Measurements from ENCODE around the gene APOL1. TPM values are rescaled to one million over a fixed set of nuclear protein-coding genes. Genes with fewer than 3 reads are reported as not detected.
A peak's percentile ranks its signal among the peaks of the same experiment; 100 is the strongest.

APOL1 gene
- total and polyA plus RNA-seq, 2 of the 4 experiments (the other 2 are of a cell fraction), result 0.36 to 0.77 TPM

DNA sequence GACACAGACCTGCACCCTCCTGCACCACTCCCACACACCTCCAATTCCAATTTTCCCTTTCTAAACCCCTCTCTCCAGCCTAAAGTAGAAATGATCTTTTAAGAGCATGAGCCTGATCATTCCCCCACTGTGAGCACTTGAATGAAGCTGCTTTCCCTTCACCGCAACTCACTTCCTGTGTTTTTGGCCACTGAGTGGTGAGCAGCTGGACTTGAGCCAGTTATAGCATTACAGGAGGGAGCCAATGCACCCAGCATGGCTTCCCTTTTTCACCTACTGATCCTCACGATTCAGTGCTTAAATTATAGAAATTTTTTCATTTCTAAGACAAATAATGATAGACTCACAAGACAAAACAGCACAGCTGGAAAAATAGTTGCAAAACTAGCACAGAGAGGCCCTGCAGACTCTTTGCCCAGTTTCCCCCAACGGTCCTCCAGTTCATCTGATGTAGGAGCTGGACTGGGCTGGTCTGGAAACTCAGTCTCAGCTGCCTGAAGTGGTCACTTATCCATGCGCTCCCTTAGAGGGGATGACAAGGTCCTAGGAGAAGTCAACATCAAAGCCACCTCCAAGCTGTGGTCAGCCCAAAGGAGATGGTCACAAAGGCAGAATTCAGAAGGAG is 41.6 kb upstream of the APOL1 start:
- no peak overlapping the region for H3K18ac ChIP-seq (ENCODE audit: low read depth, low read length)
- no peak overlapping the region for H4K91ac ChIP-seq (ENCODE audit: insufficient read depth, low read depth, low read length)
- DNase-seq (peak; percentile 56), ATAC-seq (ENCODE audit: low read depth) (no peak; the same call in 1 of the 2 replicates)
- no peaks in the 10 kb centered on the region for H3K4me1 ChIP-seq (ENCODE audit: control insufficient read depth, insufficient read depth, low read length)
- H3K79me1 ChIP-seq (ENCODE audit: low read depth in 1 of 2, low read length in 2 of 2), result no peaks in the 10 kb centered on the region
- no peak overlapping the region for H3K56ac ChIP-seq (ENCODE audit: extremely low read depth, insufficient read depth, low read length)
- no peak overlapping the region for H2AK9ac ChIP-seq (replicated peaks; ENCODE audit: low read depth, low read length, poor library complexity)
- in situ Hi-C loops (cut with MboI; ENCODE audit: low sequenced_read_pairs), result no loop called here
- no CpG with 5 or more reads among the region's 4 CpGs for WGBS, 2 experiments (ENCODE audit: extremely low coverage in 2 of 2, insufficient read length in 1 of 2)
- H2BK20ac ChIP-seq (ENCODE audit: low read depth, low read length), result no peak overlapping the region
- no peak overlapping the region for H3K4me2 ChIP-seq (ENCODE audit: low read depth, low read length)
- TF ChIP-seq, protein P1, sequence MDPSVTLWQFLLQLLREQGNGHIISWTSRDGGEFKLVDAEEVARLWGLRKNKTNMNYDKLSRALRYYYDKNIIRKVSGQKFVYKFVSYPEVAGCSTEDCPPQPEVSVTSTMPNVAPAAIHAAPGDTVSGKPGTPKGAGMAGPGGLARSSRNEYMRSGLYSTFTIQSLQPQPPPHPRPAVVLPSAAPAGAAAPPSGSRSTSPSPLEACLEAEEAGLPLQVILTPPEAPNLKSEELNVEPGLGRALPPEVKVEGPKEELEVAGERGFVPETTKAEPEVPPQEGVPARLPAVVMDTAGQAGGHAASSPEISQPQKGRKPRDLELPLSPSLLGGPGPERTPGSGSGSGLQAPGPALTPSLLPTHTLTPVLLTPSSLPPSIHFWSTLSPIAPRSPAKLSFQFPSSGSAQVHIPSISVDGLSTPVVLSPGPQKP (IDR thresholded peaks at IDR 0.05; ENCODE audit: borderline replicate concordance, low read depth, low read length), result no peak
- TF ChIP-seq NFE2L2 (IDR thresholded peaks at IDR 0.05; ENCODE audit: low read depth, low read length), result no peak
- no peak for TF ChIP-seq MAFK (IDR thresholded peaks at IDR 0.05; ENCODE audit: low read depth, low read length)
- no peak for TF ChIP-seq RCOR1 (IDR thresholded peaks at IDR 0.05; ENCODE audit: insufficient replicate concordance, low read length)
- intact Hi-C loops (cut with micrococcal nuclease), result no loop called here
- peak overlapping the region; percentile 68 for H2AFZ ChIP-seq (replicated peaks; ENCODE audit: low read length, poor library complexity)
- no peak overlapping the region for H3K23ac ChIP-seq (ENCODE audit: low read depth, low read length)
- CTCF ChIA-PET, result no interaction called here
- no peaks in the 10 kb centered on the region for H3K36me3 ChIP-seq (ENCODE audit: control insufficient read depth, insufficient read depth, low read length)
- dilution Hi-C loops (cut with HindIII; ENCODE audit: low sequenced_read_pairs, unreplicated experiment), result no loop called here
- H3K4me3 ChIP-seq (ENCODE audit: insufficient read depth, low read depth, low read length), result no peak overlapping the region
- no peak overlapping the region for H3K27ac ChIP-seq (ENCODE audit: insufficient read depth, low read length)
- H3K14ac ChIP-seq (replicated peaks; ENCODE audit: low read depth, low read length), result no peak overlapping the region
- no peak overlapping the region for H4K8ac ChIP-seq (ENCODE audit: low read depth in 2 of 2, low read length in 2 of 2)
- no peak overlapping the region for H2AK5ac ChIP-seq (ENCODE audit: low read depth, low read length)
- H3K9me1 ChIP-seq (ENCODE audit: insufficient read depth, low read length), result no peaks in the 10 kb centered on the region; the same call in 1 of the 2 replicates
- no peak overlapping the region for H3K9ac ChIP-seq (ENCODE audit: low read depth, low read length)
- peaks cover 41% of the 10 kb centered on the region for H3K27me3 ChIP-seq (ENCODE audit: control insufficient read depth, insufficient read depth, low read length)
- no TSS peak for BruUV-seq (replicated peaks)
- no peak overlapping the region for H2BK15ac ChIP-seq (ENCODE audit: low read depth, low read length)
- H4K20me1 ChIP-seq (ENCODE audit: insufficient read depth, low read length), result no peaks in the 10 kb centered on the region
- POLR2A ChIA-PET (ENCODE audit: unreplicated experiment), result interaction anchor here (0.6 kb wide), 1 partner anchor 53 kb away, joined by 10 read pairs; no protein-coding TSS in a partner anchor
- H3K4ac ChIP-seq (ENCODE audit: low read depth, low read length), result no peak overlapping the region
- no peak overlapping the region for H4K5ac ChIP-seq (ENCODE audit: low read depth, low read length)
- H2BK120ac ChIP-seq (ENCODE audit: low read depth, low read length), result no peak overlapping the region
- H3K9me3 ChIP-seq (ENCODE audit: control insufficient read depth, insufficient read depth, low read length), result 0 out of 2 replicates have a peak, but pooled peaks cover 2% of the 10 kb centered on the region
- no peak overlapping the region for H2BK5ac ChIP-seq (ENCODE audit: low read depth, low read length, poor library complexity, severe bottlenecking)

Data from IMR-90 (cell line).